ENCODE data around the gene PNKP.

Gene PNKP

GRCh38 chr19:49889687-49890348, 22.4 kb upstream of the PNKP start:
- peak; percentile 88 for DNase-seq

GRCh38 chr19:49889038-49889686, 21.8 kb upstream of the PNKP start:
- DNase-seq, result no peak

GRCh38 chr19:49888510-49888824, 21.1 kb upstream of the PNKP start:
- DNase-seq, result no peak

GRCh38 chr19:49887665-49888509, 20.5 kb upstream of the PNKP start:
- no peak for DNase-seq

- no peak for DNase-seq
These were observed 19.8 kb upstream of the PNKP start for GRCh38 chr19:49887037-49887664.

GRCh38 chr19:49884760-49885159, 17.4 kb upstream of the PNKP start:
- no peak for DNase-seq

- DNase-seq, result no peak
These were observed 16.7 kb upstream of the PNKP start for GRCh38 chr19:49884109-49884508.

- no peak for DNase-seq
These were observed 15.7 kb upstream of the PNKP start for GRCh38 chr19:49883094-49883493.

- DNase-seq, result no peak
These were observed 15.3 kb upstream of the PNKP start for GRCh38 chr19:49882643-49883042.

GRCh38 chr19:49881672-49882394, 14.5 kb upstream of the PNKP start:
- DNase-seq, result no peak

GRCh38 chr19:49881186-49881585, 13.8 kb upstream of the PNKP start:
- DNase-seq, result no peak

- no peak for DNase-seq
These were observed 12.9 kb upstream of the PNKP start for GRCh38 chr19:49880162-49880869.

- peak; percentile 49 for DNase-seq
These were observed 12.0 kb upstream of the PNKP start for GRCh38 chr19:49879243-49879963.

GRCh38 chr19:49878744-49879070, 11.3 kb upstream of the PNKP start:
- DNase-seq, result no peak

GRCh38 chr19:49877879-49878743, 10.7 kb upstream of the PNKP start:
- peak; percentile 99 for DNase-seq

GRCh38 chr19:49877020-49877878, 9.9 kb upstream of the PNKP start, which contains the start of the genes AKT1S1 and TBC1D17:
TSS of gene AKT1S1 (minus strand) at chr19:49877355. CDS start at chr19:49873295, 4,060 bp downstream.
TSS of gene TBC1D17 (plus strand) at chr19:49877702. CDS start at chr19:49877724, 22 bp downstream.
- DNase-seq, result peak; percentile 99

GRCh38 chr19:49876422-49877019, 9.1 kb upstream of the PNKP start:
- peak; percentile 99 for DNase-seq

GRCh38 chr19:49875857-49876421, 8.6 kb upstream of the PNKP start:
- peak; percentile 69 for DNase-seq

GRCh38 chr19:49875177-49875576, 7.8 kb upstream of the PNKP start:
- no peak for DNase-seq
